SK-N-SH treated with all-trans-retinoic acid at 6 μM for 48 hours (cell line): ENCODE measurements around the gene TCF25.
"Not testable (repeated sequence)": the region's sequence is repeated elsewhere in the genome, so short reads cannot be mapped to it uniquely, and the experiment has no call there.

Source experiments
- ARNTL ChIP-seq: fragments of 450-650 bp; formaldehyde crosslinking; IDR thresholded peaks from 2 replicates; pipeline ENCODE4 v1.5.0; 2020; ENCODE audit warnings: low read depth, mild to moderate bottlenecking, moderate library complexity, borderline replicate concordance
- BACH2 ChIP-seq: fragments of 250-450 bp; sonication (Bioruptor Pico); IDR thresholded peaks from 2 replicates; pipeline ENCODE4 v1.9.0; 2021; ENCODE audit warnings: mild to moderate bottlenecking, borderline replicate concordance
- CREB5 ChIP-seq: fragments of 250-450 bp; sonication (Bioruptor Pico); IDR thresholded peaks from 2 replicates; pipeline ENCODE4 v1.5.1; 2020; ENCODE audit warnings: low read depth, mild to moderate bottlenecking, moderate library complexity
- CSDC2 ChIP-seq: fragments of 250-450 bp; sonication (Bioruptor Pico); IDR thresholded peaks from 2 replicates; pipeline ENCODE4 v1.5.0; 2020; ENCODE audit warnings: mild to moderate bottlenecking, moderate library complexity
- CSRNP3 ChIP-seq: fragments of 250-450 bp; sonication (Bioruptor Pico); IDR thresholded peaks from 2 replicates; pipeline ENCODE4 v1.5.1; 2021; ENCODE audit warnings: mild to moderate bottlenecking, moderate library complexity
- ESRRG ChIP-seq: fragments of 250-450 bp; sonication (Bioruptor Pico); IDR thresholded peaks from 2 replicates; pipeline ENCODE4 v1.6.1; 2021; ENCODE audit warnings: mild to moderate bottlenecking
- PATZ1 ChIP-seq: fragments of 250-450 bp; sonication (Bioruptor Pico); IDR thresholded peaks from 2 replicates; pipeline ENCODE4 v1.8.0; 2020; ENCODE audit warnings: mild to moderate bottlenecking, moderate library complexity, borderline replicate concordance
- PPARA ChIP-seq: fragments of 250-450 bp; sonication (Bioruptor Pico); IDR thresholded peaks from 2 replicates; pipeline ENCODE4 v1.5.0; 2020; ENCODE audit warnings: mild to moderate bottlenecking, borderline replicate concordance
- RARB ChIP-seq: fragments of 250-450 bp; sonication (Bioruptor Pico); IDR thresholded peaks from 2 replicates; pipeline ENCODE4 v1.8.0; 2021; ENCODE audit warnings: mild to moderate bottlenecking, moderate library complexity
- TOX ChIP-seq: fragments of 250-450 bp; sonication (Bioruptor Pico); IDR thresholded peaks from 2 replicates; pipeline ENCODE4 v1.8.0; 2021; ENCODE audit warnings: mild to moderate bottlenecking, moderate library complexity, borderline replicate concordance
- TSHZ2 ChIP-seq: fragments of 250-450 bp; sonication (Bioruptor Pico); IDR thresholded peaks from 2 replicates; pipeline ENCODE4 v1.5.0; 2020; ENCODE audit warnings: mild to moderate bottlenecking, moderate library complexity
- ZFP3 ChIP-seq: fragments of 250-450 bp; sonication (Bioruptor Pico); IDR thresholded peaks from 2 replicates; pipeline ENCODE4 v1.5.0; 2020; ENCODE audit warnings: mild to moderate bottlenecking, moderate library complexity
- ZFP30 ChIP-seq: fragments of 450-650 bp; formaldehyde crosslinking; IDR thresholded peaks from 2 replicates; pipeline ENCODE4 v1.5.0; 2022; ENCODE audit warnings: mild to moderate bottlenecking, moderate library complexity
- ZNF8 ChIP-seq: fragments of 450-650 bp; formaldehyde crosslinking; IDR thresholded peaks from 2 replicates; pipeline ENCODE4 v1.5.0; 2020; ENCODE audit warnings: mild to moderate bottlenecking, moderate library complexity

GRCh38 chr16:89836484-89836883 lies 36.9 kb upstream of the TCF25 start:
- TF ChIP-seq ZNF8 (CRISPR knock-in tag); BACH2 (CRISPR knock-in tag); PATZ1 (CRISPR knock-in tag); ARNTL; CSRNP3 (CRISPR knock-in tag); ZFP30 (CRISPR knock-in tag); RARB (CRISPR knock-in tag); ZFP3; CREB5; PPARA; CSDC2; TOX (CRISPR knock-in tag); TSHZ2 (CRISPR knock-in tag); ESRRG: not testable (repeated sequence)
